AG04450 (cell line): ENCODE data around the gene ARCN1. TPM values are rescaled to one million over a fixed set of nuclear protein-coding genes. Genes with fewer than 3 reads are reported as not detected.

ENCODE experiments used
- CTCF ChIA-PET: fragments of 300-600, 350-600 bp; formaldehyde crosslinking; extraction: SDS; loops from one replicate; lab custom pipeline; 2022; ENCODE audit warnings: antibody characterized with exemption, inconsistent platforms; lab: Charles Lee
- POLR2A ChIA-PET: fragments of 350-600 bp; formaldehyde crosslinking; extraction: SDS; loops from one replicate; lab custom pipeline; 2021; ENCODE audit warnings: antibody characterized with exemption, inconsistent platforms; lab: Yijun Ruan, JAX
- DNase-seq: peaks from one replicate; pipeline ENCODE4 v3.0.0-alpha.2; 2011; ENCODE audit warnings: low read depth, low spot score
- H3K27ac ChIP-seq: one replicate; pipeline ENCODE4 v1.5.1; 2012; ENCODE audit warnings: low read depth, low read length, control low read depth
- H3K27me3 ChIP-seq: one replicate; pipeline ENCODE4 v1.6.0; 2012; ENCODE audit warnings: low read length; ENCODE audit not compliant: control insufficient read depth, insufficient read depth
- H3K4me3 ChIP-seq: 2 replicates; pipeline ENCODE4 v1.5.1; 2011; ENCODE audit warnings: mild to moderate bottlenecking, low read depth, low read length, control low read depth
- H3K9me3 ChIP-seq: 2 replicates; pipeline ENCODE4 v1.5.1; 2012; ENCODE audit warnings: low read length; ENCODE audit not compliant: control insufficient read depth, insufficient read depth
- CTCF ChIP-seq: IDR thresholded peaks from 2 replicates; pipeline ENCODE4 v1.5.1; 2011; ENCODE audit warnings: low read depth, low read length, control low read depth, inconsistent platforms
- polyA plus RNA-seq: library from polyadenylated mRNA; depleted of rRNA; stranded (reverse); fragments of >200 nt; gene quantifications from 2 replicates; pipeline ENCODE4 v1.2.3, GENCODE V29; 2011

Gene ARCN1
- polyA plus RNA-seq, 1 experiment = 387 TPM

- POLR2A ChIA-PET = no interaction called here
- CTCF ChIA-PET = no interaction called here
- DNase-seq = no peak
Measured at GRCh38 chr11:118615282-118615975, 43.2 kb downstream of the ARCN1 start.

GRCh38 chr11:118615976-118616371 is 43.8 kb downstream of the ARCN1 start:
- no peaks in the 10 kb centered on the region for H3K9me3 ChIP-seq
- POLR2A ChIA-PET = no interaction called here
- H3K4me3 ChIP-seq = no peak overlapping the region
- H3K27ac ChIP-seq = peak overlapping the region; percentile 22
- CTCF ChIA-PET = no interaction called here
- no peak for TF ChIP-seq CTCF
- no peaks in the 10 kb centered on the region for H3K27me3 ChIP-seq
- DNase-seq = no peak

More at GRCh38 chr11:118615282-118615975, 43.2 kb downstream of the ARCN1 start:
- Histone ChIP-seq H3K27me3 (no peaks in the 10 kb centered on the region), H3K4me3 (no peak overlapping the region), H3K9me3 (no peaks in the 10 kb centered on the region), H3K27ac (peak overlapping the region; percentile 22)
- TF ChIP-seq CTCF = no peak

- peak overlapping the region; percentile 99 for H3K27ac ChIP-seq
- ChIA-PET POLR2A (interaction anchor here (1.1 to 7.8 kb wide), 4 partner anchors 11 to 292 kb away, joined by 3 to 140 read pairs (median 29); partner anchors contain the start of genes ARCN1 and PHLDB1), CTCF (interaction anchor here (0.6 to 1.9 kb wide), 4 partner anchors 8 to 420 kb away, joined by 3 to 11 read pairs (median 4); partner anchors contain the start of gene PHLDB1)
- peak; percentile 76 for DNase-seq
- H3K4me3 ChIP-seq = peak overlapping the region; percentile 29
- TF ChIP-seq CTCF = no peak
- no peaks in the 10 kb centered on the region for H3K27me3 ChIP-seq
- H3K9me3 ChIP-seq = no peaks in the 10 kb centered on the region
Measured at GRCh38 chr11:118618115-118618990, 46.1 kb downstream of the ARCN1 start.

GRCh38 chr11:118618991-118619375 is 46.8 kb downstream of the ARCN1 start:
- CTCF ChIA-PET = interaction anchor here (0.6 to 1.9 kb wide), 4 partner anchors 9 to 420 kb away, joined by 3 to 11 read pairs (median 4); partner anchors contain the start of gene PHLDB1
- Histone ChIP-seq H3K9me3 (no peaks in the 10 kb centered on the region), H3K27ac (peak overlapping the region; percentile 99), H3K27me3 (no peaks in the 10 kb centered on the region), H3K4me3 (peak overlapping the region; percentile 12)
- TF ChIP-seq CTCF = no peak
- no peak for DNase-seq
- POLR2A ChIA-PET = interaction anchor here (1.1 to 7.8 kb wide), 4 partner anchors 12 to 183 kb away, joined by 3 to 140 read pairs (median 29); partner anchors contain the start of genes ARCN1, KMT2A and PHLDB1
